ENCODE data around the gene FOXF1.

Gene FOXF1

DNA sequence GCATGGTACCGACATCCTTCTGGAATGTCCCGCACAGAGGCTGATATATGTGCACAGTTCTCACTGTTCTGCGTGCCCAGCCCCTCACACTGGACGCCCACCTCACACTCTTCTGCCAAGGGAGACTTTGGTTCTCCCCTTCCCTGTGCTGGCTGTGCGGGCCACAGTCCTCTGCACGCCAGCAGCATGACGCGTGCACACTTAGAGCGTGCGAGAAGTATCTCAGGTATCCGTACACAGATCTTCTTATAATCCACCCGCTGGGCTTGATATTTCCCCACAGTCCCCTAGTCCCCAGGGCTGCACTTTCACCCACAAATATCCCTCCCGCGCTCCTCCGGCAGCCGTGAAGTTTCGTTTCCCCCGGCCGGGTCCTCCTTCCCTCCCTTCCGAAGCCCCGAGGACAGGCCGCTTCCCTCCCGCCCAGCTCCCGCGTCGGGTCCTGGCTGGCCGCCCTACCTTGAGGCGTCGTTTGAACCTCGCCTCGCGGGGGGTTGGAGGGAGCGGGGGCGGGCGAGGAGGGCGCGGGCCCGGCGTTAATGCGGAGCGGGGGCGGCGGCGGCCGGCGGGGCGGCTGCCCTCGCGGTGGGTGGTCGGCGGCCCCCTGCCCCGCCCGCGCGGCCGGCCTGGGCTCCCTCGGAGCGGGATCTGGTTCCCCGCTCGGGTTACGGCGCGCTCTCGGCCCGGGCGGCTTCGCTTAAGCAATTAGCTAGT is 5.0 kb upstream of the FOXF1 start:
- no peak for DNase-seq (ENCODE audit: insufficient read length, low spot score)
- FAIRE-seq: no peak
- TF ChIP-seq POLR2A (IDR thresholded peaks at IDR 0.05; ENCODE audit: low read depth, low read length): no peak

DNA sequence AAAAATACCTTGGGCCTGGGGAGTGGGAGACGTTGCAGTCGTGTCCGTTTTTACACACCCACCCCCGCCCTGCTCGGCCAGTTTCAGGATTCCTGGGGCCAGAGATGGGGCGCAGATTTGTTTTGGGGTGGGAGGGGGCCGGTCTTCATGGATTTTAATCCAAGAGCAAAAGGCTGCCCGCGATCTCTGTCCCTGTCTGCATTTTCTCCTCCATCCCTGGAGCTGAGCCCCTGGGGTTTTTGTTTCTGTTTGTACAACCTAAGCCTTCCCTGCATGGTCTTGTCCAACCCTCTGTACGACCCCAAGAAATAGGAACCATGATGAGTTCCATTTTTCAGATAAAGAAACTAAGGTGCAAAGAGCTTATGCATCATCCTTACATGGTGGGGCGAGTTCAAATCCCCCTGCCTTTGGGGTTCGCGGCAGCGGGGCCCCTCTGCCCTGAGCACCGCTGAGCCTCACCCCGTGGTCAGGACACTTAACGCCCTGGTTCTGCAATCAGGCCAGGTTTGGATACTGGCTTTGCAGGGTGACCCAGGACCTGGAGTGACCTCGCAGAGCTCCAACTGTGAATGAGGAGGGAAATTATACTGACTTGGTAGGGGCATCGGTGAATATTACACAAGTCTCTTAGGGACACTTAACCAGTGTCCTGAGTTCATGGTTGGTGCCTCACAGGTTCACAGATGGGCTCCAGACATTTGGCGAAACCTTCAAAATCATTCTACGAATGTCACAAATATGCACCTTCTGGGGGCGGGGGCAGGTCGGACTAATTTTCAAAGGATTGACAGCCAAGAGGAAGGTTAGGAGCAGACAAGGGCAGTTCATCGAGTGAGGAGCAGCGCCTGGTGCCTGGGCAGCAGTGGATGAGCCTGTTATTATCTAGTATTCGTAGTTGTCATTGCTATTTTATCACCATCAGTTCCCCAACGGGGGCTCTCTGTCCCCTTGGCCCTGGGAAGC is 4.1 kb upstream of the FOXF1 start:
- FAIRE-seq: no peak
- no peak for TF ChIP-seq POLR2A (IDR thresholded peaks at IDR 0.05; ENCODE audit: low read depth, low read length)

DNA sequence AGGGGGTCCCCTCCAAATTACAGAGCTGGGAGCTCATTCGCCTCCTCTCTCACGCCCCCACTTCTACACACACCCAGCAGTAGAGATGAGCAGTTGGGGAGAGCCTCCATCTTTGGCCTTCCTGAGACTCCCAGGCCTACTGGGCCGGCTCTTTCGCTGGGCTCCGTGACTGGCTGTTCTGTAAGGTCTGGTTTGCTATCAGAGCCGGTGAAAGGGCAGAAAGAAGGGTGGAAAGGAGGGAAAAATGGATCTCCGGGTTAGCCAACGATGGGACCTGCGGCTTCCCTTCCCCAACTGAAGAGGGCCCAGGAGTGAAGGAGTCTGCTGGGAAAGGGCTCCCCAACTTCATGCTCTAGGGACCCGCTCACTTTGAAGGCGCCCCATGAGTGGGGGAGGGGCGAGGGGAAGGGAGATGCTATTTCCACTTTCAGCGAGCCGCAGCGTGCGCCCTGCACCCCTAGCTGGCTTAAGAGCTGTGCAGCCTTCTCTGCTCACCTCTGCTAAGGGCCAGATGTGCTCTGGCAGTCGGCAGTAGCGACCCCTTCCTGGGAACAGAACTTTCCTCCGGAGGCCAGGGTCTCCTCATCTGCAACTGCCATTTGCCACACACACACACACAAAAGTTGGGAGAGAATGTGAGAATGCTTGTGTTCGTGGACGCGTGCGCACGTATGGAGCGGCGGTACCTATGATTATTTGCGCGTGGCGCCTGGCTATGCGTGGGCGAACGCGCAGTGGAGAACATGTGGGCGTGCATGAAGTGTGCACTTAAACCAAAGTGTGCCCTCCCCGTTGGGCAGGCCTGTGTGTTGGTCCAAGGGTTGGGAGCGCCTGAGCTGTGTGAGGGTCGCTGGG is 2.9 kb upstream of the FOXF1 start:
- no peak for TF ChIP-seq POLR2A (IDR thresholded peaks at IDR 0.05; ENCODE audit: low read depth, low read length)
- FAIRE-seq: no peak
- no peak for DNase-seq (ENCODE audit: insufficient read length, low spot score)

More for the DNA sequence above, 4.1 kb upstream of the FOXF1 start:
- no peak for DNase-seq (ENCODE audit: insufficient read length, low spot score)

DNA sequence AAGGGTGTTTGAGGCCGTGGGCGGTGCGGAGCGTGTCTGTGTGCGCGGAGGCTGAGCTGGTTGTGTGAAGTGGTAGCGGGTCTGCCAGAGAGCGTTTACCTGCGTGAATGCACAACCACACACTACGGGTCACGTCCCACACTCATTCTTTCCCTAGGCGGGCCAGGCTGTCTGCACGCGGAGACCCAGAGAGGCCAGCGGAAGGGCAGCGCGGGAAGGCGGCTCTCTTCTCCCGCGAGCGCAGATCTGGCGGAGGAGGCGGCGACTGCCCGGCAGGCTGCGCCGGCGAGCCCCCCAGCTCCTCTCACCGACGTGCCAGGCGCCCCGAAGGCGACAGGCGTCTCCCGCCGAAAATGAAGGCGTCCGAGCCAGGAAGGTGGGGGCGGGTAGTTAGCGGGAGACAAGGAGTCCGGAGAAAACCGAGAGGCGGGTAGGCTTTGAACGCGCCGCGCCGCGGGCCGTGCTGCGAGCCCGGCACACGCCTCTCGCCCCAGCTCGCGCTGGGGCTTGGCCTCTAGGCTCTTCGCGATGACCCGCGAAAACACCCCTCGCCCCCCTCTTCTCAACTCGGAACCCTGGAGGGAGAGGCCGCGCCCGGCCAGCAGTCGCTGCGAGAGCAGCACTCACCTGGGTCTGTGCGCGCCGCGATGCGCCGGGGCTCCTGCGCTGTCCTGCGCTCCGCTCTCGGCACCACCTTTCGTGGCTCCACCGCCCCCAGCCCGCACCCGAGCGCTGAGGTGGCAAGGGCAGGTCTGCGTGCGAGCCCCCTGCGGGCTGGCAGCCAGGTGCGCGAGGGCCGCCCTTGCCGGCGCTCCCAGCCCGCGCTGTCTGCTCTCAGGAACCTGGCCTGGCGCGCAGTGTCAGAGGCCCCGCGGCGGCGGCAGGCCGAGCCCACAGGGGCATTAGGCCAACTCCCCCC is 2.0 kb upstream of the FOXF1 start:
- no peak for FAIRE-seq
- no peak for TF ChIP-seq POLR2A (IDR thresholded peaks at IDR 0.05; ENCODE audit: low read depth, low read length)
- no peak for DNase-seq (ENCODE audit: insufficient read length, low spot score)

DNA sequence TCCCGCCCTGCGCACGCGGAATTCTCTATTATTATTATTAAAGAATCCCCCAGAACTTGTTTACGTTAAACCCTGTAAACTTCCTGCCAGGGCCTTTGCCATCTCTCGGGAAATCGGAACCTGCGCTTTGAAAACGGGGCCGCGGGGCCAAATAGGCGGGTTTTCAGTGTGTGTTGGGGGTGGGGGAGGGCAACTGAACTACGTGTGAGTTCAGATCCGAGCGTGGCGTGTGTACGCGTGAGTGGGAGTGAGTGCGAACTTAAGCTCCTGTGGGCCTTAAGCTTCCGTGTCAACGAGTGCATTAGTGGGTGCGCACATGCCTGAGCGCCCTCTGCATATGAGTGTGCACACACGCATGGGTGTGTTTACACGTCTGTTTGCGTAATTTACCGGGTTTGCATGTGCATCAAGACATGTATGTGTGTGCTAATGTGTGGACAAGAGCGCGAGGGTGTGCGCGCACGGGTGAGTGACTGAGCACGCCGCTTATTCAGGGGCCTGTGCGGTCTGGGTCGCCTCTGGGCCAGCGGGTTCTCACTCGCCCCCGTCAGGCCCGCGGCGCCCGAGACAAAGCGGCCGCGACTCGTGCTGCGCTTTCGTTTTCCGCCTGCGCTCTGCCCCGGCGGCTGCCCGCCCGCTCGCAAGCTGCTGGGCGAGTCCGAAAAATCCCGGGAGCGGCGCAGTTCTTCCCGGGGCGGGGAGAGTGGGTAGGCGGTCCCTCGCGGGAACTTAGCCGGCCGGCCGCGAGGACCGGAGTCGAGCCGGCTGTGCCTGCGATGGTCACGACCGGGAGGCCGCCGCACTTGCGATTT is 1.2 kb upstream of the FOXF1 start:
- FAIRE-seq: no peak
- peak; percentile 90 for DNase-seq (ENCODE audit: insufficient read length, low spot score)
- no peak for TF ChIP-seq POLR2A (IDR thresholded peaks at IDR 0.05; ENCODE audit: low read depth, low read length)

DNA sequence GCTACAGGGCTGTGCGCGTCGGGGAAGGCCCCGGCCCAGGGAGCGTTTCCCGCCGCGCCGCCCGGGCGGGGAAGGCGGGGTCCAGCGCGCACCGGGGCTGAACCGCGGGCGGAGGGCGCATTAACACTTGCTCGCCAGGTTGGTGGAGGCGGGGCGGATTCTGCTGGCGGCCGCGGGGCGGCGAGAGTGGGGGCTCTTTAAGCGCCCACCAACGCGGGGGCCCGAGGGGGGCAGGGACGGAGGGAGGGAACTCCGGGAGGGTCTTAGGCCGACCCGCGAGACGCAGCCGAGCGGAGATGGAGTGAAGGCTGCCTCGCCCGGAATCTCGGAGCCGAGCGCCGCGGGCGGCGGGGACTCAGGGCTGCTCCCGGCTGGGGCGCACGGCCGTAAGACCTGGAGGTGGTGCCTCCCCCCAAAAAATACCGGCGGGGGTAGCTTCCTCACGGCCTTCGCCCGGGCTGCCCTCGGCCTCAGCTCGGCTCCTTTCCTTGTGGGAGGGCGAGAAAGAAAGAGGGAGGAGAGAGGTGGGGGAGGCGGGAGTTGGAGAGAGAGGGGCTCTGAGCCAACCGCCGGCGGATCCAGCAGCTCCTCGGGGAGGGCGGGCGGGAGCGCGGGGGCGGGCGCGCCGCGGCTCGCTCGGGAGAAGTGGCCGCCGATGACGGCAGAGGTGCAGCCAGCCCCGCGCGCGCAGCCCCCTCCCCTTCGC is 415 bp upstream of the FOXF1 start:
- TF ChIP-seq POLR2A (IDR thresholded peaks at IDR 0.05; ENCODE audit: low read depth, low read length): no peak
- FAIRE-seq (no peak), DNase-seq (ENCODE audit: insufficient read length, low spot score) (peak; percentile 57)

DNA sequence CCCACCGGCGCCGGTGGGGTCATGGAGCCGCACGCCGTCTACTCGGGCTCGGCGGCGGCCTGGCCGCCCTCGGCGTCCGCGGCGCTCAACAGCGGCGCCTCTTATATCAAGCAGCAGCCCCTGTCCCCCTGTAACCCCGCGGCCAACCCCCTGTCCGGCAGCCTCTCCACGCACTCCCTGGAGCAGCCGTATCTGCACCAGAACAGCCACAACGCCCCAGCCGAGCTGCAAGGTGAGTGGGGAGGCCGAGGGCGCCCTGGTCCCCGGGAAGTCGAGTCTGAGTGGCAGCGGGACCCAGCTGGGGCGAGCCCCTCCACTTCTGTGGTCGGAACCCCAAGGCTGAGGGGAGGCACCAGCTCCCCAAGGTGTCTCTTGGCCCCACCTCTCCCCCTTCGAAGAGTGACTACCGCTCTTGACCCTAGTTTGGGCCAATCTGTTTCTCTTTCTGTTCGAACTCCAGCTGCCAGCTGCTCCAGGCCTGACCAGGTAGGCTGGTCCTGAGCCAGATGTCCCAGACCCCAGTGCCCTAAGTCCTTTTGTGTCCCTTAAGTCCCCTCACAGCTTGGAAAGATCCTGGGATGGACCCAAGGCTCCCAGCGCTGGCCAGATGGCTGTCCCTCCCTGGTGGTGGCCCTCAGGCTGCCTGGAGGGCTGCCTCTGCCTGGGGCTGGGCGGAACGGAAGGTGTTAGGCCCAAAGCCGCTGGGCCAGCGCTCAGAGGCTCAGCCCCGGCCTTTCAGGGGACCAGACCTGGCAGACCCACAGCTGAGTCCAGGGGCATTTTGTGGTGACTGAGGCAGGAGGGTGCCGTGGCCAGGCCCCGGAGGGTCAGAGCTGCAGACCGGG is 1.2 kb downstream of the FOXF1 start:
- no peak for TF ChIP-seq POLR2A (IDR thresholded peaks at IDR 0.05; ENCODE audit: low read depth, low read length)
- no peak for FAIRE-seq
- no peak for DNase-seq (ENCODE audit: insufficient read length, low spot score)

DNA sequence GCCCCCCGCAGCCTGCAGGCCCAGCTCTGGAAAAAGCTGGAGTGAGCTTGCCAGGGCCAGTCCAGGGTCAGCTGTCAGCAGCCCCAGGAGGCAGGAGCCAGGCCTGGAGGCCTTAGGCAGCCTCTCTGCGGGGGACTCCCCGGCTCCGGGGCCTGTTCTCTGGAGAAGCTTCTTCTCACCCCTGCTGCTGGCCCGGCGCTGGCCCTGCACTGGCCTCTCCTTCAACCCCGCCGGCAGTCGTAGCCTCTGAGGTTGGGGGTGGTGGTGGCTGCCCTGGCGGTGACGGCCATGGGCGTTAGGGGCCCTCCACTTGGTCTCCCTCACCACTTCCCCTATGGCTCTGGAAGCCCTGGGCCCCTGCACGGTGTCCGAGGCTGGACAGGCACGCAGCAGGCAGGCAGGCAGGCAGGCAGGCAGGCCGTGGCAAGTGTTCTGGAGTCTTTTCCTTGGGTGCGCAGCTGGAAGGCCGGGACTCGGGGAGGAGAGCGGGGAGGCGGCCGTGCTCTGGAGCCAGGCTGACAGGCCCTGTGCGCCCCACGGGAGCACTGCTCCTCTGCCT is 2.1 kb downstream of the FOXF1 start:
- no peak for DNase-seq (ENCODE audit: insufficient read length, low spot score)
- FAIRE-seq: no peak
- no peak for TF ChIP-seq POLR2A (IDR thresholded peaks at IDR 0.05; ENCODE audit: low read depth, low read length)

DNA sequence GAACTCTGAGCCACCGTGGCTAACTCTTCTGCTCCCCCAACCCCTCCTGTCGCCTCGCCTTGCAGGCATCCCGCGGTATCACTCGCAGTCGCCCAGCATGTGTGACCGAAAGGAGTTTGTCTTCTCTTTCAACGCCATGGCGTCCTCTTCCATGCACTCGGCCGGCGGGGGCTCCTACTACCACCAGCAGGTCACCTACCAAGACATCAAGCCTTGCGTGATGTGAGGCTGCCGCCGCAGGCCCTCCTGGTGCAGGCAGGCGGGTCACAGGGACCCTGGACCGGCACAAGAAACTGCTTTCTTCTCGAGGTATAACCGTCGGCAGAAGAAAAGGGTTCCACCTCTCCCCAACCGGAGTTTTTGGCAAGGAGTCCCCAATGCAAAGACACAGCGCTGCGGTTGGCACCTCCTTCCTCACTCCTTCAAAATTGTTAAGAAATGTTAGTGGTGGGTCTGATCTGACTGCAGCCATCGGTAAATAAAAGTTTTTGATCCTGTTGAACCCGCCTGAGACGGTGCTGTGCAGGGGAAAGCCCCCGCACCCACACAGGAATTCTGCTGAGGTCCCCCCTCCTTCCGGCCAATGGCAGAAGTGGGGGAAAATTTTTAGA is 2.6 kb downstream of the FOXF1 start:
- FAIRE-seq (no peak), DNase-seq (ENCODE audit: insufficient read length, low spot score) (no peak)
- no peak for TF ChIP-seq POLR2A (IDR thresholded peaks at IDR 0.05; ENCODE audit: low read depth, low read length)

Measured in H54 (cell line).